ENCODE measurements around the gene CST6.
A peak's percentile ranks its signal among the peaks of the same experiment; 100 is the strongest.

CST6 gene

GRCh38 chr11:66048547-66049323 lies 36.9 kb downstream of the CST6 start, which contains the start of gene GAL3ST3:
TSS of gene GAL3ST3 (minus strand) at chr11:66049161. CDS start at chr11:66045415, 3,746 bp downstream.
- DNase-seq = peak; percentile 51

DNA sequence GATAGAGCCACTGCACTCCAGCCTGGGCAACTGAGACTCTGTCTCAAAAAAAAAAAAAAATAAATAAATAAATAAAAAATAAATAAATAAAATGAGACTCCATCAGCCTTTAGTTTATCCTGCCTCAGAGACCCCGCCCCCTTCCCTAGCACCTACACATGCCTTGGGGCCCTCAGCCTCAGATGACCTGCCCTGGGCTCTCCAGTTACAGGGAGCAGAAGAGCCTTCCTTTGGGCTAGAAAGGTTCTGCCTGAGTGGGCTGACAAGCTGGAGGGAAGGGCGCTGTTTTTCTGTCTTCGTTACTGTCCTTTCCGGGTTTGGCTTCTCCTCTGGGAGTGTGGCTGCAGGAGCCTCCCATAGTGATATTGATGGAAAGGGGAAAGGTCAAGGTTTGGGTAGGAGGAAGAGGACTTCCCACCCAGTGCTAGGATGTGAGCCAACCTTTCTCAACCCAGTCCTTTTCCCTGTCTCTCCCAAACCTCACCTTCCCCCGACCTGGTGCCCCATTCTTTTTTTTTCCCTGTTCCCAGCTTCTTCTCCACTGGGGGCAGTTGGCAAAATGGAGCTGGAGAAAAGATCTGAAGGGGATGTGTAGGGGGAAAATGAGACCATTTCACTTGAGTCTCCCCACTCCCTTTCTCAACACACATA lies 38.9 kb downstream of the CST6 start:
- DNase-seq = no peak

- DNase-seq = no peak
Measured at GRCh38 chr11:66051371-66051765, 39.6 kb downstream of the CST6 start.

DNA sequence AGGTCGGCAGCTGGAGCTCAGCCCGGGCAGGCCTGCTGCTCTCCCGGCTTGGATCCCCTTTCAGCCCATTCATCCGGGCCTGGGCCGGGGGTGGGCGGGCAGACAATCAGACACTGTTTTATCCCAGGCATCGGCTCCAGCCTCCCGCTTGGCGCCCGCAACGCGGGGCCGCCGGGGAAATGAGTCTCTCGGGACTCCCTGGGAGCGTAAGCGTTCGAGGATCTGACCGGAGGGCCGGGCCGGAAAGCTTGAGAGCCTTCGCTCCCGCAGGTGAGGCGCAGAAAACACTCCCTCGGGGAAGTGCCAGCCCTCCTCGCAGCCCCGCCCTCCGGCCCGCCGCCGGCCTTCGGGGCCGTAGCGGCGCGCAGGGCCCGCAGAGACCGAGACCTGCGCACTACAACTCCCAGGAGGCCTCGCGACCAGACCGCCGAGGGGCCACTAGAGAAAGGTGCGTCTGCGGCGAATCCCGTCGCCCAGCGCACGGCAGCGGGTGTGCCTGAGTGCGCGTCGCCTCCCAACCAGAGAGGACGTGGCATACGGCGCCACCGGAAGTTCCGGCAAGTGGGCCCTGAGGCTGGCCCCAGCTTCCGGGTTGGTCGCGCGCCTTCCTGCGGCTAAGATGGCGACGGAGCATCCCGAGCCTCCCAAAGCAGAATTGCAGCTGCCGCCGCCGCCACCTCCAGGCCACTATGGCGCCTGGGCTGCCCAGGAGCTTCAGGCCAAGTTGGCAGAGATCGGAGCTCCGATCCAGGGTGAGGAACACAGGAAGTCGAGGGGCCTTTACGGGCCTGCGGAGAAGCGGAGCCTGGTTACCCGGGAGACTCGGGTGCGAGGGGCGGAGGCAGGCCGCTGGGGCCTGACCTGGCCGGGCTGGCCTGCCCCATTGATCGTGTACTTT lies 40.2 kb downstream of the CST6 start, which contains the start of gene SF3B2:
Gene SF3B2 (plus strand): TSS at position 599 of the 898 bp plus-strand sequence. CDS start 21 bp downstream, at position 620.
- peak; percentile 98 for DNase-seq

GRCh38 chr11:66052664-66052982 lies 40.8 kb downstream of the CST6 start:
- no peak for DNase-seq

DNA sequence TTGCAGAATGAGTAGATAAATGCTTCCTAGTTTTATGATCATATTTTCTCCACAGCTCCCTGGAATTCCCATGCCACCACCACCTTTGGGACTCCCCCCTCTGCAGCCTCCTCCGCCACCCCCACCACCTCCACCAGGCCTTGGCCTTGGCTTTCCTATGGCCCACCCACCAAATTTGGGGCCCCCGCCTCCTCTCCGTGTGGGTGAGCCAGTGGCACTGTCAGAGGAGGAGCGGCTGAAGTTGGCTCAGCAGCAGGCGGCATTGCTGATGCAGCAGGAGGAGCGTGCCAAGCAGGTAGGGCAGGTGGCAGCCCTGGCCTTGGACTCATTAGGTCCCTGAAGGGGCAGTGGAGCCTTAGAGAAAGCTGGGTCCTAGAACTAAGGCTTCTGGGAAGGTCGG lies 43.2 kb downstream of the CST6 start:
- no peak for DNase-seq

GRCh38 chr11:66056501-66056900 lies 44.7 kb downstream of the CST6 start:
- no peak for DNase-seq

GRCh38 chr11:66059966-66060680 lies 48.3 kb downstream of the CST6 start:
- DNase-seq = no peak

DNA sequence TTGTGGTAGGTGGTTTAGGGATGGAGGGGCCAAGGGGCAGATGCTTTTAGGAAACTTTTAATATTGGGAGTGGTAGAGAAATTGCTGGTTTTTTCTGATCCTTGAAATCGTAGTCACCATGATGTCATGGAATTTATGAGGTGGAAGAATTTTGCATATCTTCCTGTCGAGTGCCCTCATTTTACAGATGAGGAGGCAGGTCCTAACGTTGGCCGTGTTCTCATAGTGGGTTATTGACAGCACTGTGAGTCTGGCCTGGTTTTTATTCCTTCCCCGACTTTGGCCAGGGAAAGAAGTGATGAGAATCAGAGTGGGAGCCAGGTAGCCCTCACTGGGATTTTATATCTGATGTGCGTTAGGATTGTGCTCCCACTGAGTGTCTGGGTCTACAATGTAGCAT lies 49.5 kb downstream of the CST6 start:
- DNase-seq = no peak

DNA sequence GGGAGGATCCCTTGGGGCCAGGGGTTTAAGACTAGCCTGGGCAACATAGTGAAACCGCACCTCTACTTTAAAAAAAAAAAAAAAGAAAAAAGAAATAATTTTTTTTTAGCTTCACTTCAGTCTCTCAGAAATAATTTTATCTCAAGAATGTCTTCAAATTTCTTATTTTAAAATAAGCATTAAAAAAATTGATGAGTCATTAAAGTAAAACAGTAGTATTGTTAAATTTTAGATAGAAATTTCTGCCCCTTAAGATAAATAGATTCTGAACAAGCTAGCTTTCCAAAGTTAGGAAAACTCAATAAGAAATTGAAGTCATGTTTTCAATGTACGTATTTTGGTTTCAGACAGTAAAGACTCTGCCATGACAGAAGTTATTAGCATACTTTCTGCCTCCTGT lies 50.6 kb downstream of the CST6 start:
- no peak for DNase-seq
